Left ventricle myocardium inferior (tissue), 1 donor: ENCODE results near the gene ATP6V0E1. TPM values are rescaled to one million over a fixed set of nuclear protein-coding genes. Genes with fewer than 3 reads are reported as not detected.
"Not testable (repeated sequence)": the region's sequence is repeated elsewhere in the genome, so short reads cannot be mapped to it uniquely, and the experiment has no call there.

Source experiments
- DNase-seq: peaks from one replicate; pipeline ENCODE4 v3.0.0-alpha.2; 2020
- H3K27ac ChIP-seq: fragments of 200-600 bp; replicated peaks from 2 replicates; pipeline ENCODE4 v1.8.0; 2021
- H3K27me3 ChIP-seq: fragments of 200-600 bp; 2 replicates; pipeline ENCODE4 v1.8.0; 2021; ENCODE audit warnings: low read depth
- H3K36me3 ChIP-seq: fragments of 200-600 bp; 2 replicates; pipeline ENCODE4 v1.8.0; 2021
- H3K4me1 ChIP-seq: fragments of 200-600 bp; 2 replicates; pipeline ENCODE4 v1.8.0; 2021
- H3K4me3 ChIP-seq: fragments of 200-600 bp; 2 replicates; pipeline ENCODE4 v1.8.0; 2021; ENCODE audit warnings: mild to moderate bottlenecking, moderate library complexity
- H3K9me3 ChIP-seq: fragments of 200-600 bp; replicated peaks from 2 replicates; pipeline ENCODE4 v1.8.0; 2021
- CTCF ChIP-seq: fragments of 200-600 bp; IDR thresholded peaks from 2 replicates; pipeline ENCODE4 v1.8.0; 2021; ENCODE audit warnings: antibody characterized with exemption, mild to moderate bottlenecking, borderline replicate concordance
- intact Hi-C: fragments of 100-400 bp; cut with micrococcal nuclease; formaldehyde crosslinking; loops from one replicate; pipeline ENCODE4 v1.11.0; 2022
- total RNA-seq: library from RNA; stranded (reverse); fragmentation: NEBNext Ultra II Directional; extraction: Animal tissue kit (Norgen Biotek cat#: 25700); gene quantifications from one replicate; pipeline ENCODE4 v1.2.1, GENCODE V29; 2021
- donor health status: DM: no; HTN: yes; CAD: no; lungs with severe emphysema.

Gene ATP6V0E1
- total RNA-seq, 1 donor from 2014 or later, result 208 TPM

- no peak overlapping the region for H3K27ac ChIP-seq
- H3K27me3 ChIP-seq, result no peaks in the 10 kb centered on the region
- H3K36me3 ChIP-seq, result no peaks in the 10 kb centered on the region
- H3K4me1 ChIP-seq, result peaks cover 38% of the 10 kb centered on the region
- TF ChIP-seq CTCF, result no peak
- H3K9me3 ChIP-seq, result no peaks in the 10 kb centered on the region
- H3K4me3 ChIP-seq, result no peak overlapping the region
- DNase-seq, result no peak
- intact Hi-C loops, result no loop called here
Observed at GRCh38 chr5:173027905-173028304, 44.3 kb downstream of the ATP6V0E1 start.

DNA sequence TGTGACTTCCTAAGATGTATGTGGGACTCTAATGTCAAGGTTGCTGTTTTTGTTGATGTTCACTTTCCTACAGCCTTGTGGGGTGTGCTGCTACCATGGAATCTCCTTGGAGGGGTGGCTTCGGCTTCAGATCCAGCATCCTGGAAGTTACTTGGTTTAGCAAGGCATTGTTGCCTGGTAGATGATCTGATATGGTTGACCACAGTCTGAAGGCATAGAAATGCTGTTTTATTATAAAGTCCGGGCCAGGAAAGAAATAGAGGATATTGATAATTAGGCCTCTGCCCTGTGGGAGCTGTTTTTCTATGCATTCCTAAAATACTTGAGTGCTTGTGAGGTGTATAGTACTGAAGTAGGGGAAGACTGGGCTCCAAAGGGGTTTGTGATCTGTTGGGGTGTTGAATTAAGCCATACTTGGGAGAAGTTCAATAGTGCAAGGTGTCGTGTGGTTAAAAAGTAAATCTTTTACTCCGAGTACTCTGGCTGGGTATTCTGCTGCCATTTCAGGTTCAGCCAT lies 45.3 kb downstream of the ATP6V0E1 start:
- no peak for TF ChIP-seq CTCF
- peaks cover 38% of the 10 kb centered on the region for H3K4me1 ChIP-seq
- no peaks in the 10 kb centered on the region for H3K36me3 ChIP-seq
- H3K4me3 ChIP-seq, result no peak overlapping the region
- H3K9me3 ChIP-seq, result no peaks in the 10 kb centered on the region
- intact Hi-C loops, result no loop called here
- H3K27me3 ChIP-seq, result no peaks in the 10 kb centered on the region
- DNase-seq, result no peak
- peak overlapping the region; percentile 79 for H3K27ac ChIP-seq

DNA sequence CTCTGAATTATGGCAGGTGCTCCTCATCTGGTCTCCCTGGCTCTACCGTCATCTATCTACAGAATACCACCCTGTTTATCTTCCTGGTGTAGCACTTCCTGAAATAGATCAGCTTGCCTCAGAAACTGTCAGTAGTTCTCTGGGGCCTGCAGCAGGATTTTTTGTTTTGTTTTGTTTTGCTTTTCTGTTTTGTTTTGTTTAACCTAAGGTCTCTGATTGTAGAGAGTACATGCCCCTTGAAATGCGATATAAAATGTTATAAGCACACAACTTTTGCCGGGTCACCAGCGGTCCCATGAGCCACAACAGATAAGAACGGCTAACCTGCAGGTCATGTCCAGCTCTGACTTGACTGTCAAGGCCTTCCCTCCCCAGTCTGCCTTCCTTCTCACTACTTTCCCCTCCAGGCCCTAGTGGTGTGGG lies 45.9 kb downstream of the ATP6V0E1 start:
- peaks cover 38% of the 10 kb centered on the region for H3K4me1 ChIP-seq
- intact Hi-C loops, result no loop called here
- peak overlapping the region; percentile 23 for H3K4me3 ChIP-seq
- no peak for TF ChIP-seq CTCF
- no peaks in the 10 kb centered on the region for H3K36me3 ChIP-seq
- H3K27ac ChIP-seq, result peak overlapping the region; percentile 79
- no peaks in the 10 kb centered on the region for H3K9me3 ChIP-seq
- DNase-seq, result no peak
- H3K27me3 ChIP-seq, result no peaks in the 10 kb centered on the region

- peaks cover 53% of the 10 kb centered on the region for H3K4me1 ChIP-seq
- H3K27me3 ChIP-seq, intact Hi-C loops, DNase-seq, H3K36me3 ChIP-seq, H3K27ac ChIP-seq, H3K4me3 ChIP-seq, H3K9me3 ChIP-seq: not testable (repeated sequence)
Observed at GRCh38 chr5:173032096-173032495, 48.5 kb downstream of the ATP6V0E1 start.

- no peak overlapping the region for H3K4me3 ChIP-seq
- no peak for TF ChIP-seq CTCF
- H3K9me3 ChIP-seq, result no peaks in the 10 kb centered on the region
- intact Hi-C loops, result no loop called here
- peaks cover 54% of the 10 kb centered on the region for H3K4me1 ChIP-seq
- no peaks in the 10 kb centered on the region for H3K27me3 ChIP-seq
- peaks cover 5% of the 10 kb centered on the region for H3K36me3 ChIP-seq
- DNase-seq, result no peak
- no peak overlapping the region for H3K27ac ChIP-seq
Observed at GRCh38 chr5:173032730-173033129, 49.2 kb downstream of the ATP6V0E1 start.

DNA sequence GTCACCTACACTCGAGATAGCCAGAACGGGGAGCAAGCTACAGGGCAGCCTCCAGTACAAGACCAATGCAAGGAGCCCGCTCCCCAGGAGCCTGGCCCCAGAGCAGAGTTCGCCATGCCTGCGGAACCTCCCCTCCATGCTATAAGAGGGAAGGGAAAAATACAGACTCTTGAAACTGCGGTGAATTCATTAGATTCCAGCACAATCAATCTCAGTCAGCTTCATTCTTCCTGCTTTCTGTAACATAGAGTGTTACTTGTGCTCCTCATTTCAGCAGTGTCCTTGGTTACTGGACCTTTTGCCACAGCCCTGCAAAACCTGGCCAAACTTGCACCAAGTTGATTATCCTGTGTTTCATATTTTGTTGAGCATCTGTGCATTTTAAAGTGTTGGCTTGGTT lies 50.4 kb downstream of the ATP6V0E1 start:
- Histone ChIP-seq H3K27ac (no peak overlapping the region), H3K36me3 (peaks cover 5% of the 10 kb centered on the region), H3K4me1 (peaks cover 42% of the 10 kb centered on the region), H3K9me3 (no peaks in the 10 kb centered on the region), H3K27me3 (no peaks in the 10 kb centered on the region), H3K4me3 (no peak overlapping the region)
- intact Hi-C loops, result no loop called here
- TF ChIP-seq CTCF, result no peak
- no peak for DNase-seq
